ENCODE results near the gene SP3.

SP3 gene

DNA sequence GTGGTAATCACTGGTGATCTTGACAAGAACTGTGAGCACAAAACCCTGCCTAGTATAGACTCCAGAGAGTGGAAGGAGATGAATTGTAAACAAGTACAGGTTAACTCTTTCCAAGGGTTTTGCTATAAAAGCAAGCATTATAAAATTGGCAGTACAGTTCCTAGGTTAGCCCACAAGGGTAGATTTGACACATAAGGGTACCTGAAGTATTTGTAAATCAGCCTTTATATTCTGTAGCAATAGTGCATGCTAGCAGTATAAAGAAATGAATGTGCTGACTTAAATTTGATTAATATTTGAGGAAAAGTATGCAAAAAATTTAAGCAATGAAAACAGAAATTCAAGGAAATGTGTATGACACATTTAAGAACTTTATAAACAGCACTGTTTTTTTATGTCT is 42.4 kb downstream of the SP3 start:
- Histone ChIP-seq H3K9ac (ENCODE audit: low read depth, low read length) (no peak overlapping the region), H3K4me2 (ENCODE audit: insufficient read depth, low read length) (no peak overlapping the region), H3K4me1 (ENCODE audit: insufficient read depth, low read length) (no peaks in the 10 kb centered on the region), H3K79me2 (ENCODE audit: insufficient read depth, low read length) (peaks cover 99% of the 10 kb centered on the region), H3K27me3 (ENCODE audit: insufficient read depth, low read length, poor library complexity) (no peaks in the 10 kb centered on the region), H3K36me3 (ENCODE audit: insufficient read depth, low read length) (peaks cover 47% of the 10 kb centered on the region), H3K4me3 (ENCODE audit: low read depth in 1 of 2, low read length in 2 of 2) (no peak overlapping the region), H3K27ac (ENCODE audit: low read length) (no peak overlapping the region), H4K20me1 (ENCODE audit: insufficient read depth, low read length) (peaks cover 76% of the 10 kb centered on the region), H2AFZ (ENCODE audit: low read depth, low read length) (no peak overlapping the region), H3K9me3 (ENCODE audit: insufficient read depth, low read length, severe bottlenecking) (no peaks in the 10 kb centered on the region)
- TF ChIP-seq, protein P1, sequence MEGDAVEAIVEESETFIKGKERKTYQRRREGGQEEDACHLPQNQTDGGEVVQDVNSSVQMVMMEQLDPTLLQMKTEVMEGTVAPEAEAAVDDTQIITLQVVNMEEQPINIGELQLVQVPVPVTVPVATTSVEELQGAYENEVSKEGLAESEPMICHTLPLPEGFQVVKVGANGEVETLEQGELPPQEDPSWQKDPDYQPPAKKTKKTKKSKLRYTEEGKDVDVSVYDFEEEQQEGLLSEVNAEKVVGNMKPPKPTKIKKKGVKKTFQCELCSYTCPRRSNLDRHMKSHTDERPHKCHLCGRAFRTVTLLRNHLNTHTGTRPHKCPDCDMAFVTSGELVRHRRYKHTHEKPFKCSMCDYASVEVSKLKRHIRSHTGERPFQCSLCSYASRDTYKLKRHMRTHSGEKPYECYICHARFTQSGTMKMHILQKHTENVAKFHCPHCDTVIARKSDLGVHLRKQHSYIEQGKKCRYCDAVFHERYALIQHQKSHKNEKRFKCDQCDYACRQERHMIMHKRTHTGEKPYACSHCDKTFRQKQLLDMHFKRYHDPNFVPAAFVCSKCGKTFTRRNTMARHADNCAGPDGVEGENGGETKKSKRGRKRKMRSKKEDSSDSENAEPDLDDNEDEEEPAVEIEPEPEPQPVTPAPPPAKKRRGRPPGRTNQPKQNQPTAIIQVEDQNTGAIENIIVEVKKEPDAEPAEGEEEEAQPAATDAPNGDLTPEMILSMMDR (IDR thresholded peaks at IDR 0.05; ENCODE audit: borderline replicate concordance, extremely low read depth, low read length, poor library complexity, severe bottlenecking) = no peak
- no peak for TF ChIP-seq EZH2 (IDR thresholded peaks at IDR 0.05; ENCODE audit: borderline replicate concordance, low read depth, low read length, severe bottlenecking)
- ATAC-seq (ENCODE audit: insufficient read depth, low read depth) (no peak), DNase-seq (no peak)

DNA sequence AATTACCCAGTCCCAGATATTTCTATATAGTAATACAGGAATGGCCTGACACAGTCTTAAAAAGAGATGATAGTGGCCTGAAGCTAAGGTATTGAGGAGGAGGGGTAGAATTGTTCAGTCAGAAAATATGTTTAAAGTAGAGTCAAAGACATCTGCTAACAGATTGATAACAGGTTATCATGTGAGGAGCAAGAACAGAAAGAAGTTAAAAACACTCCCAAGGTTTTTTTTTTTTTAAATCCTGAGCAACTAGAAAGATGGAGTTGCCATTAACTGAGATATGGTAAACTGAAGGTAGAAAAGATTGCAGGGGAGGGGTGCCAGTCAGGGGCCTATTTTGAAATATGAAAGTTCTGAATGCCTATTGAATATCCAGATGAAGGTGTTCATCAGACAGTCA is 43.1 kb downstream of the SP3 start:
- no peaks in the 10 kb centered on the region for H3K9me3 ChIP-seq (ENCODE audit: insufficient read depth, low read length, severe bottlenecking)
- H2AFZ ChIP-seq (ENCODE audit: low read depth, low read length) = no peak overlapping the region
- no peak overlapping the region for H3K4me2 ChIP-seq (ENCODE audit: insufficient read depth, low read length)
- DNase-seq (no peak), ATAC-seq (ENCODE audit: insufficient read depth, low read depth) (no peak)
- H4K20me1 ChIP-seq (ENCODE audit: insufficient read depth, low read length) = peaks cover 74% of the 10 kb centered on the region
- TF ChIP-seq, protein P1 (IDR thresholded peaks at IDR 0.05; ENCODE audit: borderline replicate concordance, extremely low read depth, low read length, poor library complexity, severe bottlenecking) = no peak
- TF ChIP-seq EZH2 (IDR thresholded peaks at IDR 0.05; ENCODE audit: borderline replicate concordance, low read depth, low read length, severe bottlenecking) = no peak
- H3K27ac ChIP-seq (ENCODE audit: low read length) = no peak overlapping the region
- H3K4me3 ChIP-seq (ENCODE audit: low read depth in 1 of 2, low read length in 2 of 2) = no peak overlapping the region
- no peaks in the 10 kb centered on the region for H3K4me1 ChIP-seq (ENCODE audit: insufficient read depth, low read length)
- H3K36me3 ChIP-seq (ENCODE audit: insufficient read depth, low read length) = peaks cover 52% of the 10 kb centered on the region
- H3K79me2 ChIP-seq (ENCODE audit: insufficient read depth, low read length) = peaks cover 98% of the 10 kb centered on the region
- H3K9ac ChIP-seq (ENCODE audit: low read depth, low read length) = no peak overlapping the region
- H3K27me3 ChIP-seq (ENCODE audit: insufficient read depth, low read length, poor library complexity) = no peaks in the 10 kb centered on the region

DNA sequence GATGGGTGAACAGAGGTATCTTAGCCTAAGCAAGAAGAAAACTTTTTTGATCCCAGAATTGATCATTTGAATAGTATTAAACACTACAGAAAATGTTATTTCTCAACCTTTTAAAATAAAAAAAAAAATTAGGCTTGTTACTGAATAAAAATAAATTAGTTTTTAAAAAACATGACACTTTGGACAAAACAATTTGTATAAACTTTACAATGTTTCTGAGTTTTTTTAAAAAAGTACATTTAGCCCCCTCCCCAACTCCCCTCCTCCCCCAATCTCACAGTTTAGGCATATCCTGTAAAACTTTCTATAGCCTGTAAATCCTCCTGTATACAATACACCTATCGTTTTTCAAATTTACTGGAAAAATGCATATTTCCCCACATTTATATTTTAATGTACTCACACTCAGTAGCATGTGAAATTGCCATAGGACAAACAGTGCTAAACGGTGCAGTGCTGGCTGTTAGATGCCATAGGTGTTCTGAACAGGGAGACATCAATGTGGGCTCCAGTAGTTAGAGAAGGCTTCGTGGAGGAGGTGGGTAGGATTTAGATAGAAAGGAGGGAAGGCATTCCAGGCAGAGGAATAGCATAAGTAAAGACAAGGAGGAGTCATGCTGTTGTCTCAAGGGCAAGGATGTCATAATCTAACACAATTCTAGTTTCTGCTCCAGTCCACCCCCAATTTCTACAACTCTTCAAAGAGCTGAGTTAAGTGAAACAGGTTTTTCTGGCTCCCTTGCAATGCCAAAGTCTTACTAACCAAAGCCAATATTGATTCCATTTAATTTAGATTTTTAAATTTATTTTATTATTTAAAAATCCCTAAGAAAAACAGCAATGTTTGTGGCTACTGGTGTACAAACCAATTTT is 50.9 kb downstream of the SP3 start:
- peaks cover 27% of the 10 kb centered on the region for H4K20me1 ChIP-seq (ENCODE audit: insufficient read depth, low read length)
- peaks cover 52% of the 10 kb centered on the region for H3K79me2 ChIP-seq (ENCODE audit: insufficient read depth, low read length)
- no peaks in the 10 kb centered on the region for H3K9me3 ChIP-seq (ENCODE audit: insufficient read depth, low read length, severe bottlenecking)
- no peak overlapping the region for H3K4me2 ChIP-seq (ENCODE audit: insufficient read depth, low read length)
- H3K4me3 ChIP-seq (ENCODE audit: low read depth in 1 of 2, low read length in 2 of 2) = no peak overlapping the region
- H2AFZ ChIP-seq (ENCODE audit: low read depth, low read length) = no peak overlapping the region
- no peak overlapping the region for H3K9ac ChIP-seq (ENCODE audit: low read depth, low read length)
- H3K4me1 ChIP-seq (ENCODE audit: insufficient read depth, low read length) = no peaks in the 10 kb centered on the region
- ATAC-seq (ENCODE audit: insufficient read depth, low read depth) (no peak), DNase-seq (no peak)
- H3K36me3 ChIP-seq (ENCODE audit: insufficient read depth, low read length) = peaks cover 96% of the 10 kb centered on the region
- no peak for TF ChIP-seq EZH2 (IDR thresholded peaks at IDR 0.05; ENCODE audit: borderline replicate concordance, low read depth, low read length, severe bottlenecking)
- TF ChIP-seq, protein P1 (IDR thresholded peaks at IDR 0.05; ENCODE audit: borderline replicate concordance, extremely low read depth, low read length, poor library complexity, severe bottlenecking) = no peak
- H3K27me3 ChIP-seq (ENCODE audit: insufficient read depth, low read length, poor library complexity) = no peaks in the 10 kb centered on the region
- H3K27ac ChIP-seq (ENCODE audit: low read length) = no peak overlapping the region

Data from DND-41 (cell line).